Neuronal stem cell (in vitro differentiated cells): ENCODE results near the gene FAM53A.

Source experiments
- DNase-seq: peaks from one replicate; pipeline ENCODE4 v3.0.0-alpha.2; 2013; ENCODE audit warnings: low spot score
- H2AFZ ChIP-seq: one replicate; pipeline ENCODE4 v1.6.1; 2013; ENCODE audit warnings: mild to moderate bottlenecking, low read length, inconsistent platforms
- H2AK5ac ChIP-seq: 2 replicates; pipeline ENCODE4 v1.6.1; 2013; ENCODE audit warnings: low read depth, mild to moderate bottlenecking, inconsistent platforms, low read length, moderate library complexity, mixed read lengths
- H2BK120ac ChIP-seq: 2 replicates; pipeline ENCODE4 v1.6.1; 2013; ENCODE audit warnings: low read depth, mild to moderate bottlenecking, inconsistent platforms, low read length, moderate library complexity, mixed read lengths
- H2BK12ac ChIP-seq: one replicate; pipeline ENCODE4 v1.6.1; 2013; ENCODE audit warnings: low read length, inconsistent platforms
- H2BK15ac ChIP-seq: 2 replicates; pipeline ENCODE4 v1.6.1; 2013; ENCODE audit warnings: mild to moderate bottlenecking, low read length, inconsistent platforms, mixed read lengths
- H2BK5ac ChIP-seq: one replicate; pipeline ENCODE4 v1.6.1; 2013; ENCODE audit warnings: inconsistent platforms, mild to moderate bottlenecking, low read length, moderate library complexity
- H3K14ac ChIP-seq: one replicate; pipeline ENCODE4 v1.6.1; 2013; ENCODE audit warnings: low read length, inconsistent platforms
- H3K18ac ChIP-seq: 2 replicates; pipeline ENCODE4 v1.6.1; 2013; ENCODE audit warnings: low read length, inconsistent platforms
- H3K23ac ChIP-seq: 2 replicates; pipeline ENCODE4 v1.6.1; 2013; ENCODE audit warnings: low read depth, mild to moderate bottlenecking, mixed read lengths, low read length, inconsistent platforms; ENCODE audit not compliant: poor library complexity
- H3K27ac ChIP-seq: replicated peaks from 3 replicates; pipeline ENCODE4 v1.5.1; 2013; ENCODE audit warnings: low read length, inconsistent platforms
- H3K27me3 ChIP-seq, 3 experiments: 2 replicates each; pipeline ENCODE4 v1.6.1; 2013; ENCODE audit warnings: low read length in 3 of 3, mild to moderate bottlenecking in 2 of 3, inconsistent platforms in 1 of 3, low read depth in 1 of 3, mixed read lengths in 1 of 3, moderate library complexity in 1 of 3; ENCODE audit not compliant: control insufficient read depth in 3 of 3, insufficient read depth in 3 of 3
- H3K36me3 ChIP-seq, 2 donors: replicated peaks in 1 of 2; 2 replicates each; pipeline ENCODE4 v1.6.1; 2013; ENCODE audit warnings: low read length in 2 of 2; ENCODE audit not compliant: control insufficient read depth in 2 of 2, insufficient read depth in 2 of 2
- H3K4ac ChIP-seq: 2 replicates; pipeline ENCODE4 v1.6.1; 2013; ENCODE audit warnings: inconsistent platforms, mild to moderate bottlenecking, low read length, moderate library complexity
- H3K4me1 ChIP-seq, 2 donors: 1 replicate in 1 of 2; 2 replicates in 1 of 2; pipeline ENCODE4 v1.6.1; 2013; ENCODE audit warnings: low read length in 2 of 2, low read depth in 1 of 2; ENCODE audit not compliant: control insufficient read depth in 2 of 2, insufficient read depth in 1 of 2
- H3K4me2 ChIP-seq: one replicate; pipeline ENCODE4 v1.6.1; 2013; ENCODE audit warnings: mild to moderate bottlenecking, low read length, inconsistent platforms; ENCODE audit not compliant: insufficient read depth, poor library complexity, severe bottlenecking
- H3K4me3 ChIP-seq, 2 donors: 2 replicates each; pipeline ENCODE4 v1.5.1; 2013; ENCODE audit warnings: low read length in 2 of 2, mild to moderate bottlenecking in 2 of 2, inconsistent platforms in 1 of 2, moderate library complexity in 1 of 2
- H3K79me1 ChIP-seq: one replicate; pipeline ENCODE4 v1.6.1; 2013; ENCODE audit warnings: low read depth, mild to moderate bottlenecking, inconsistent platforms, low read length, moderate library complexity
- H3K9ac ChIP-seq: one replicate; pipeline ENCODE4 v1.6.1; 2013; ENCODE audit warnings: mild to moderate bottlenecking, low read depth, low read length, inconsistent platforms; ENCODE audit not compliant: poor library complexity
- H3K9me3 ChIP-seq, 2 donors: replicated peaks in 1 of 2; 2 replicates each; pipeline versions ENCODE3 to v1.6.1; 2013; ENCODE audit warnings: low read length in 2 of 2, mild to moderate bottlenecking in 2 of 2, inconsistent platforms in 1 of 2, low read depth in 1 of 2, mixed read lengths in 1 of 2, moderate library complexity in 1 of 2; ENCODE audit not compliant: control insufficient read depth in 2 of 2, insufficient read depth in 1 of 2
- H4K8ac ChIP-seq: one replicate; pipeline ENCODE4 v1.6.1; 2013; ENCODE audit warnings: low read depth, mild to moderate bottlenecking, inconsistent platforms, low read length, moderate library complexity
- H4K91ac ChIP-seq: one replicate; pipeline ENCODE4 v1.6.1; 2013; ENCODE audit warnings: low read length, low read depth, mild to moderate bottlenecking, inconsistent platforms; ENCODE audit not compliant: poor library complexity
- WGBS, 2 donors: extraction: QIAGEN DNeasy Blood & Tissue Kit; methylation state at CpG; one replicate each; pipeline ENCODE4 v1.1.7; 2013; ENCODE audit warnings: missing lambda C conversion rate in 2 of 2, mixed read lengths in 1 of 2; ENCODE audit not compliant: insufficient read length in 2 of 2, insufficient replicate concordance in 1 of 2; ENCODE audit errors: extremely low coverage in 2 of 2; 5-methylcytosine and 5-hydroxymethylcytosine counted together

The FAM53A gene

GRCh38 chr4:1636490-1637211, 47.5 kb downstream of the FAM53A start:
- Histone ChIP-seq H2AFZ (no peak overlapping the region), H3K9ac (no peak overlapping the region), H3K79me1 (no peaks in the 10 kb centered on the region), H3K4me1 (no peaks in the 10 kb centered on the region), H3K14ac (peak overlapping the region; percentile 56), H2BK5ac (no peak overlapping the region), H3K18ac (no peak overlapping the region), H4K91ac (no peak overlapping the region), H3K27me3 (peaks cover 0 to 15% (median 2%) of the 10 kb centered on the region in 3 experiments), H2AK5ac (peak overlapping the region; percentile 63), H3K9me3 (peaks cover 0 to 2% of the 10 kb centered on the region in 2 donors), H2BK120ac (no peak overlapping the region), H3K4ac (no peak overlapping the region), H3K36me3 (no peaks in the 10 kb centered on the region), H3K4me3 (peak overlapping the region in 1 of 2 donors; percentile 25), H2BK12ac (no peak overlapping the region), H4K8ac (no peak overlapping the region), H3K23ac (peak overlapping the region; percentile 16), H3K4me2 (no peak overlapping the region), H2BK15ac (no peak overlapping the region), H3K27ac (no peak overlapping the region)
- no peak for DNase-seq
- WGBS, 2 donors, result no CpG with 5 or more reads among the region's 30 CpGs

- Histone ChIP-seq H2BK15ac (no peak overlapping the region), H3K79me1 (no peaks in the 10 kb centered on the region), H4K91ac (no peak overlapping the region), H2BK12ac (no peak overlapping the region), H3K4me1 (no peaks in the 10 kb centered on the region), H3K4ac (no peak overlapping the region), H3K14ac (no peak overlapping the region), H3K9ac (no peak overlapping the region), H3K23ac (no peak overlapping the region), H3K27me3 (peaks cover 0 to 15% (median 2%) of the 10 kb centered on the region in 3 experiments), H3K4me2 (no peak overlapping the region), H3K18ac (no peak overlapping the region), H2AK5ac (no peak overlapping the region), H3K27ac (no peak overlapping the region), H2BK120ac (no peak overlapping the region), H3K9me3 (peaks cover 0 to 2% of the 10 kb centered on the region in 2 donors), H2BK5ac (no peak overlapping the region), H2AFZ (no peak overlapping the region), H4K8ac (no peak overlapping the region), H3K36me3 (no peaks in the 10 kb centered on the region), H3K4me3 (no peak overlapping the region)
- no CpG with 5 or more reads among the region's 7 CpGs for WGBS, 2 donors
- no peak for DNase-seq
These were observed 48.6 kb downstream of the FAM53A start for GRCh38 chr4:1635464-1635863.

- H2AK5ac ChIP-seq, result peak overlapping the region; percentile 75
These were observed 50.1 kb downstream of the FAM53A start for GRCh38 chr4:1633993-1634392.

More at GRCh38 chr4:1633993-1634392, 50.1 kb downstream of the FAM53A start:
- H3K79me1 ChIP-seq, result no peaks in the 10 kb centered on the region
- H2AFZ ChIP-seq, result no peak overlapping the region
- WGBS, 2 donors, result no CpG with 5 or more reads among the region's 7 CpGs
- H3K4ac ChIP-seq, result no peak overlapping the region
- H2BK15ac ChIP-seq, result no peak overlapping the region
- H3K4me3 ChIP-seq, result no peak overlapping the region
- no peak overlapping the region for H3K23ac ChIP-seq
- no peak overlapping the region for H2BK120ac ChIP-seq
- peak overlapping the region; percentile 28 for H3K18ac ChIP-seq
- no peak overlapping the region for H3K4me2 ChIP-seq
- H3K9me3 ChIP-seq, result peaks cover 0 to 2% of the 10 kb centered on the region in 2 donors
- no peak overlapping the region for H3K27ac ChIP-seq
- no peak overlapping the region for H3K9ac ChIP-seq
- H3K36me3 ChIP-seq, result no peaks in the 10 kb centered on the region
- H3K27me3 ChIP-seq, result peaks cover 0 to 9% (median 2%) of the 10 kb centered on the region in 3 experiments
- H4K91ac ChIP-seq, result no peak overlapping the region
- no peak for DNase-seq
- H3K4me1 ChIP-seq, result no peaks in the 10 kb centered on the region
- no peak overlapping the region for H2BK5ac ChIP-seq
- H4K8ac ChIP-seq, result no peak overlapping the region
- no peak overlapping the region for H3K14ac ChIP-seq
- H2BK12ac ChIP-seq, result no peak overlapping the region
